Measurements from ENCODE around the gene SAMHD1. TPM values are rescaled to one million over a fixed set of nuclear protein-coding genes. Genes with fewer than 3 reads are reported as not detected.
"Not testable (repeated sequence)": the region's sequence is repeated elsewhere in the genome, so short reads cannot be mapped to it uniquely, and the experiment has no call there.

SAMHD1 gene
- polyA plus RNA-seq, 5 donors = 28.4 to 38.9 (median 37.6) TPM

DNA sequence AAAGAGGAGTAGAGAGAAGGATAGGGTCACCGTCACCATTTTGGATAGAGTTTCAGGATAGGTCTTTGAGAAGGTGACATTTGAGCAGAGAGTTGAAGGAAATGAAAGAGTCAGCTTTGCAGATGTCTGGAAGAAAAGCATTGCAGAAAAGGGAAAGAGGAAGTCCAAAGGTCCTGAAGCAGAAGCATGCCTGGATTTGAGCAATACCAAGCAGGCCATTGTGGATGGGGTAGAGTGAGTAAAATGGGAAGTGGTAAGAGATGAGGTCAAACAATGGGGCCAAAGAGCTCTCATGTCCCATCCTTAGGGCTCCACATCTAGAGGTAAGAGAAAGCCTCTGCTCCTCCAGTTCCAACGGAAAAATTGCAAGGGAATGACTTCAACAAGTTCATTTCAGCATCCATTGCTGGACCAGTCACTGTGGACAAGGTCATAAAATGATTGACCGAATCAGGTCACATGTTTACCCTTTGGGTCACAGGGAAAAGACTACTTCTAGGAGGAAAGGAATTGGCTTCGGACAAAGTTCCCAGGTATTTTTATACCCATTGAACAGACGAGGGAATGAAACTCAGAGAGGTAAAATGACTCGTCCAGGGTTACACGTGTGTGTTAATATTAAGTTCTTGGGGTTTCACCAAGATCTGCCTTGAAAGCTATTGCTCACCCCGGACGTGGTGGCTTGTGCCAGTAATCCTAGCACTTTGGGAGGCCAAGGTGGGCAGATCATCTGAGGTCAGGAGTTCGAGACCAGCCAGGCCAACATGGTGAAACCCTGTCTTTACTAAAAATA, 6.6 kb upstream of the SAMHD1 start:
- no peak for DNase-seq

DNA sequence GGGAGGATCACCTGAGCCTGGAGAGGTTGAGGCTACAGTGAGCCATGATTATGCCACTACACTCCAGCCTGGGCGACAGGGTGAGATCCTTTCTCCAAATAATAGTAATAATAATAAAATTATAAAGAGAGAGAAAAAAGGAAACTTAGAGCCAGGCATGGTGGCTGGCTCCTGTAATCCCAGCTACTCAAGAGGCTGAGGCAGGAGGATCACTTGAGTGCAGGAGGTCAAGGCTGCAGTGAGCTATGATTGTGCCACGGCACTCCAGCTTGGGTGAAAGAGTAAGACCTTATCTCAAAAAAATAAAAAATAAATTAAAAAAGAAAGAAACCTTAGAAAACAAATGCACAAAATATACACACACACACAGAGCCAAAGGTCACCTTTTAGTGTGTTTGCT, 5.2 kb upstream of the SAMHD1 start:
- DNase-seq = no peak

DNA sequence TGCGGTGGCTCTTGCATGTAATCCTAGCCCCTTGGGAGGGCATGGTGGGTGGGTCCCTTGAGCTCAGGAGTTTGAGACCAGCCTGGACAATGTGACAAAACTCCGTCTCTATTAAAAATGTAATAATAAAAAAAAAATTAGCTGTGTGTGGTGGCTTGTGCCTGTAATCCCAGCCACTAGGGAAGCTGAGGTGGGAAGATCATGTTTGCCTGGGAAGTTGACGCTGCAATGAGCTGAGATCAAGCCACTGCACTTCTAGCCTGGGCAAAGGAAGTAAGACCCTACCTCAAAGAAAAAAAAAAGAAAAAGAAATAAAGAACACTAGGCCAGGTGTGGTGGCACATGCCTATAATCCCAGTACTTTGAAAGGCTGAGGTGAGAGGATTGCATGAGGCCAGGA, 4.5 kb upstream of the SAMHD1 start:
- DNase-seq = no peak

DNA sequence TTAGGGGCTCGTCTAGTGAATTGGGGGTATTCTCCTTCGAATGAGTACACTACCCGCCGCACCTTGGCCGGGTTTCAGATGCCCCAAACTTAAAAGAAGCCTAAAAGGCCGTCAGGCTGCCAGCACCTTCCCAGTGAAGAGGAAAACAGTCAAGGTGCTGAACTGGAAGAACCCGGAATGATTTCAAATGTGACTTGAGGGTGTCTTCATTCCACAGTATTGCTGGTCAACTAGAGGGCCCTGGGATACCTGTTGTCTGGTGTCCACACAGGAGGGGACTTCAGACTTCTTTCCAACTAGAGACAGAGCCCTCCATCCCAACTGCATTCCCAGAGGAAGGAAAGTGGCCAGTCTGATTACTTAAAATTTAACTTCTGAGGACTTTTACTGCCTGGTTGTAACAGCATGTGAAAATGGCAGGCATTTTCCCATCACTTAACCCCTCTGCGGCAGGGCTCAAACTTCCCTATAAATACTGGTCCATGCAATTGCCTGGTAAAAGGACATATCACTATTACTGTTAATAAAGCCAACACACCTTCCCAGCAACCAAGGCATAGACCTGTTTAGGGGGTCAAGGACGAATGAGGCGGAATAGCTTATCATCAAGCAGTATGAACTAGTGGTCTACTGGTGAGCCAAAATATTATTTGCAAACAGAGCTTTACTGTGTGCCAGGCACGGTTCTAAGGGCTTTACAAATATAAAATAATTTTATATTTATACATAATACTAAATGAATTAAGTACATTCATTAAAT, 651 bp upstream of the SAMHD1 start:
- DNase-seq = no peak

DNA sequence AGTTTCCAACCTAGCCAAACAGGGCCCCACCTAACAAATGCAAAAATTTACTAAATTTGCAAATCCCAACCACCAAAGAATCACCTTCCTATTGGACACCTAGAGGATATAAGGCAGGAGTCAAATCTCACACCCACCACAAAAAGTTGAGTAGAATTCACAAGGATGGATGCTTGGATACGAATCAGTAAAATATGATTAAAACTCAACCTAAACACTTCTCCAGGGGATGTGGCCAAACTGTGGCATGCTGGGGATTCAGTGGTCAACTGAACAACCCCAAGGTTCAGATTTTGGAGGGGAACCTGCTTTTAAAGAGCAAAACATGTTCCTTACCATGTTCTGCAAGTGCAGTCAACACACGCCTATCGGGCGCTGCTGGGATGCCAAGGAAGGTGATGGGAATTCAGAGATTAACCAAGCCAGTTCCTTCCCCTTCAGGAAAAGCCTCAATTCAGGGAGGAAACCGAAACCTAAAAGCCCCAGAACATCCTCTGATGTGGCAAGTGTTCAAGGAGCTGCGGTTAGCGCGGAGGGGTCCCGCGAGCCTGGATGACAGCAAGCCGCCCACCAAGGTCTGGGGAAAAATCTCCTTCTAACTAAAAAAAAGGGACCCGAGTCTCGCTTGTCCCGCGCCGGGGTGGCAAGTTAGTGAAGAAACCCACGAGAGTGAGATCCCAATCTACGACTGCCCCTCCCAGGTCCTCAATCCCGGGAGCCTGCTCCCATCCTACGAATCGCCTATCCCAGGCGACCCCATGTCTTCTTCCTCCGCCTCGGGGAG, 902 bp downstream of the SAMHD1 start:
- DNase-seq = no peak

DNA sequence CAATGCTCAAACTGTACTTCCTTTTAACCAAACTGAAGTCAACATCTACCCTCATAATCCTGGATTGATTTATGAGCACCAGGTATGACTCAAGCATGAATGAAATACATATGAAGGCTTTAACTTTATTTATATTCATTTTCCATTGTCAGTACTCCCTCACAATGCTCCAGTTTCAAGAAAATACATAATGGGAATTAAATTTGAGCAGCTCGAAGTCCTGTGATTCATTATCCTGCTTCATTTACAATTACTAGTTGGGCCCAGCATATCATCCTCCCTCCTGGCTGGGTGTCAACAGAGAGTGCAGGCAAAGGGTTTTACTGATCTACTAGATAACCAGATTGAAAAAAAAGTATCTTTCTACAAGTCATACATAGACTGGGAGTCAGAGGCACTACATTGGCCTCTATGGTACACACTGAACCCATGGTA, 10.1 kb downstream of the SAMHD1 start:
- no peak for DNase-seq

DNA sequence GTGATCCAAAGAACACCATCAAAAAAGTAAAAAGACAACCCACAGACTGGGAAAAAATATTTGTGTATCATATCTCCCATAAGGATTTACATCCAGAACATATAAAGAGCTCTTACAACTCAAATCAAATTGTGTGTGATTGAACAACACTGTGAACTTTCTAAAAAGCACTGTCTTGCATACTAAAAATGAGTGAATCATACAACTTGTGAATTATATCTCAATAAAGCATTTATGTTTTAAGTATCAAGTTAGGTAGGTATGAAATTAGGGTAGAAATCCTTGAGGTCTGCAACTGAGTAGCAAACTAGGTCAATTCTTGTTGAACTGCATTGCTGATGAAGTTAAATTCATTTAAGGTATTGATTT, 14.1 kb downstream of the SAMHD1 start:
- DNase-seq = no peak

DNA sequence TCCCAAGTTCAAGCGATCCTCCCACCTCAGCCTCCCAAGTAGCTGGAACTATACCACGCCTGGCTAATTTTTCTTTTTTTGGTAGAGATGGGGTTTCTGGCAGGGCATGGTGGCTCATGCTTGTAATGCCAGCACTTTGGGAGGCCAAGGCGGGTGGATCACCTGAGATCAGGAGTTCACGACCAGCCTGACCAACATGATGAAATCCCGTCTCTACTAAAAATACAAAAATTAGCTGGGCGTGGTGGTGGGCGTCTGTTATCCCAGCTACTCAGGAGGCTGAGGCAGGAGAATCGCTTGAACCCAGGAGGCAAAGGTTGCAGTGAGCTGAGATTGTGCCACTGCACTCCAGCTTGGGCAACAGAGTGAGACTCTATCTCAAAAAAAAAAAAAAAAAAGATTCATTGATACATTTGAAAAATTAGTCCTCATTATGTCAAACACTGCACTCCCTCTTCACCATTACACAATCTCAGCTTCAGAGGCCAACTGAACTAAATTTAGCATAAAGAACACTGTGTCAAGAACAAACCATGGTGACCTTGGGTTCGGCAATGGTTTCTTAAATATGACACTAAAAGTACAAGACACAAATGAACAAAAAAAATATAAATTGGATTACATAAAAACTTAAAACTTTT, 14.6 kb downstream of the SAMHD1 start:
- not testable (repeated sequence) for DNase-seq

DNA sequence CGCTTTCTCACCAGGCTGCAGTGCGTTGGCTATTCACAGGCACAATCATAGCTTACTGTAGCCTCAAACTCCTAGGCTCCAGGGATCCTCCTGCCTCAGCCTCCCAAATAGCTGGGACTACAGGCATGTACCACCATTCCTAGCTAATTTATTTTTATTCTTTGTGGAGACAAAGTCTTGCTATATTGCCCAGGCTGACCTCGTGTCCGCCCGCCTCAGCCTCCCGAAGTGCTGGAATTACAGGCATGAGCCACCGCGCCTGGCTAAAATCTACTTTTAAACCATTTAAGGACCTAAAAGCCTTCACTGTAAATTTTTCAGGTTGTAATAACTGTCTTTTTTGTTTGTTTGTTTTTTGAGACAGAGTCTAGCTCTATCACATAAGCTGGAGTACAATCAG, 15.2 kb downstream of the SAMHD1 start:
- no peak for DNase-seq

DNA sequence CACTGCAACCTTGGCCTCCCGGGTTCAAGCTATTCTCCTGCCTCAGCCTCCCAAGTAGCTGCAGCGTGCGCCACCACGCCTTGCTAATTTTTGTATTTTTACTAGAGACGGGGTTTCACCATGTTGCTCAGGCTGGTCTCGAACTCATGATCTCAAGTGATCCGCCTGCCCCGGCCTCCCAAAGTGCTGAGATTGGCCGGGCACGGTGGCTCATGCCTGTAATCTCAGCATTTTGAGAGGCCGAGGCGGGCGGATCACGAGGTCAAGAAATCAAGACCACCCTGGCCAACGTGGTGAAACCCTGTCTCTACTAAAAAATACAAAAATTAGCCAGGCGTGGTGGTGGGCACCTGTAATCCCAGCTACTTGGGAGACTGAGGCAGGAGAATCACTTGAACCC, 17.9 kb downstream of the SAMHD1 start:
- DNase-seq = not testable (repeated sequence)

DNA sequence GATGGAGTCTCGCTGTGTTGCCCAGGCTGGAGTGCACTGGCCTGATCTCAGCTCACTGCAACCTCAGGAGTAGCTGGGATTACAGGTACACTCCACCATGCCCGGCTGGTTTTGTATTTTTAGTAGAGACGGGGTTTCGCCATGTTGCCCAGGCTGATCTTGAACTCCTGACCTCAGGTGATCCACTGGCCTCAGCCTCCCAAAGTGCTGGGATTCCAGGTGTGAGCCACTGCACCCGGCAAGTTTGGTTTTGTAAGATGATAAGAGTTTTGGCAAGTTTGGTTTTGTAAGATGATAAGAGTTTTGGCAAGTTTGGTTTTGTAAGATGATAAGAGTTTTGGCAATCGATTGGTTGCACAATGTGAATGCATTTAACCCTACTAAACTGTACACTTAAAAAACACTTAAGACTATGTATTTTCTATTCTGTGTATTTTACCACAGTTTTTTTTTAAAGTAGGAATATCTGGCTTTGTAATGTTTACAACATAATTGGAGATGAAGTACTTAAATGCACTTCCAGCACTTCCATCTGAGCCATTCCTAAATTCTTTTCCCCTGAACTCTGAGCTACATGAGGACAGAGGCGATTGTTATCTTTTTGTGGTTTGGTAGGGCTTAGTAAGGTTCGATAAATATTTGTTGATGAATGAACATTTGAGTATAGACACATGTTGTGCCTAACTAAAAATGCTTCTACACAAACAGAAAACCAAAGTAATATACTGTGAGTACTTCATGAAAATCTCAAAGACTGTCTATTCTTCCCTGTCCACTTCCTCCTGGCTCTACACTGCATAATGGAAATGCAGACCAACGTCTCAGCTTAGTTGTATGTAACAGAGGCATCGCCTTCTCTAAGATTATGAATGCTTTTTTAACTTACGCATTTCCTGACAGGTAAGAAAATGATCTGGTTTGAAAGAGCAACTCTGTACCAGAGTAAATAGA, 18.8 kb downstream of the SAMHD1 start:
- no peak for DNase-seq

DNA sequence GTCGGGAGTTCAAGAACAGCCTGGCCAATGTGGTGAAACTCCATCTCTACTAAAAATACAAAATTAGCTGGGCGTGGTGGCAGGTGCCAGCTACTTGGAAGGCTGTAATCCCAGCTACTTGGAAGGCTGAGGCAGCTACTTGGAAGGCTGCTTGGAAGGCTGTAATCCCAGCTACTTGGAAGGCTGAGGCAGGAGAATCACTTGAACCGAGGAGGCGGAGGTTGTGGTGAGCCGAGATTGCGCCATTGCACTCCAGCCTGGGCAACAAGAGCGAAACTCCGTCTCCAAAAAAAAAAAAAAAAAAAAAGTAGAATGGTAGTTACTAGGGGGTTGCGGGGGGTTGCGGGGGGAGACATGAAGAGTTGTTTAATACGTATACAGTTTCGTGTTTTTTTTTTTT, 19.4 kb downstream of the SAMHD1 start:
- not testable (repeated sequence) for DNase-seq

DNA sequence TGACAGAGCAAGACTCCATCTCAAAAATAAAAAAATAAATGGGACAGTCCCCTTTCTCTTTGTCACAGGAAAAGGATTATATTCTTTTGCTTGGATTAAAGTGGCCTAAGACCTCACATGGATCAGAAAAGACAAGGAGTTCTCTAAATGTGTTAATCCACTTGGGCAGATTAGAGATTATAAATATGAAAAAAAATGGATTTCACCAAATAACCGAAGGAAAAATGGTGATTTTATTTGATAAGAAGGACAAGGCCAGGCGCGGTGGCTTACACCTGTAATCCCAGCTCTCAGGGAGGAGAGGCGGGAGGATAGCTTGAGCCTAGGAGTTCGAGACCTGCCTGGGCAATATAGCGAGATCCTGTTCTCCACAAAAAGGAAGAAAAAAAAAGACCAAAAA, 21.8 kb downstream of the SAMHD1 start:
- DNase-seq = no peak

DNA sequence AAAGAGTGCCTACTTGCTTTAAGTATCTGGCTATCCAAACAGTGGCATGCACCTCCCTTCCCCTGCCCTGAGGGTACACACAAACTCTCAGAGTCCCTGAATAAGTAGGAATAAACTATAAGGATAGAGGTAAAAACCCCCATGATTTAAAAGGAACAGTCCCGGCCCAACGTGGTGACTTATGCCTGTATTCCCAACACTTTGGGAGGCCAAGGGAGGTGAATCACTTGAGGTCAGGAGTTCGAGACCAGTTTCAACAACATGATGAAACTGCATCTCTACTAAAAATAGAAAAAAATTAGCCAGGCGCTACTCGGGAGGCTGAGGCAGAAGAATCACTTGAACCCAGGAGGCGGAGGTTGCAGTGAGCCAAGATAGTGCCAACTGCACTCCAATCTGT, 22.2 kb downstream of the SAMHD1 start:
- DNase-seq = no peak

DNA sequence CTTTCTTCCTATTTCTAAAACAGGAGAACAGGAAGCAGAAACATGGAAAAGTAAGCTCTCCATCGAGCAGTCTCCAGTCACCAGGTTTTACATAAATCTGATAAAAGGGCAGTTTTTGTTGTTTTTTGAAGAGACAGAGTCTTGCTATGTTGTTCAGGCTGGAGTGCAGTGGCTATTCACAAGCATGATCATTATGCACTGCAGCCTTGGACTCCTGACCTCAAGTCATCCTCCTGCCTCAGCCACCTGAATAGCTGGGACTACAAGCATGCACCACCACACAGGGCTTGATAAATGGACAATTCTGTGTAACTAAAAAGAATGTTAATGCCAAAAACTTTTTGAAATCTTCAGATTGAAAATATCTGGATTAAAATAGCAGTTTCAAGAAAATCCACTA, 23.8 kb downstream of the SAMHD1 start:
- no peak for DNase-seq

DNA sequence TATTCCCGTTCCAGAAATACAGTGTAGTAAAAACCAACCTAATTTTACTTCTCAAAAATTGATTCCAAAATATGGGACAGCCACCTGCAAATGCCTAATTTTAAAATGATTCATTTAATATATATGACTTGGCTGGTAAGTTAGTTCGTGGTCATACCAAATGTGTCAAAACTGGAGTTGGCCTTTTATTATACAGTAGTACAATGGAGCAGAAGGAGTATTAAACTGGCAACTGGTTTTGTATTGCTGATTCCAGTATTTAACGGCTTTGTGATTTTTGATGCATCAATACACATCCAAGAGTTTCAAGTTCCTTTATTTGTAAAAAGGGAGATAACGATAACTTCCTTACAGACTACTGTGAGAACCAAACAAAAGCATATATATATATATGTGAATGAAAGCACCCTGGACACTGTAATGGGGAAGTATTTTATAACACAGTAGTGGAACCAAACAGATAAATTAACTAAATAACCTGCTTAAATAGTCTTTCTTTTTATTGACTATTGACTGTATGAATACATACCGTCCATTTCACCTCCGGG, 24.8 kb downstream of the SAMHD1 start:
- DNase-seq = no peak

DNA sequence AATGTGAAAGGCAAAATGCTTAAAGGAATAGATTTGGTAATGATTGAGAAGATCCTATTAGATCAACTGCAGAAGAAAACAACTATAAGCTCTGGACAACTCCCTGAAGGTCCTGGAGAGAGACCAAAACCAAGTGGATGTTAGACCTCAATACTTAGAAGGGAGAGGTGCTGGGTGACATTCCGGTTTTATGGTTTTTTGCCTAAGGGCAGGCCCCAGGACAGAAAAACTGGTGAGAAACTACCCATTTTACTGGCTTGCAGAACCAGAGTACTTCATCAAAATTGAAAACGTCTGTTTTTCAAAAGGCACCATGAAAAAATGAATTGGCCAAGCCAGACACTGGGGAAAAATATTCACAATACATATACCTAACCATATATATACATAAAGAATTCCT, 26.3 kb downstream of the SAMHD1 start:
- DNase-seq = no peak

DNA sequence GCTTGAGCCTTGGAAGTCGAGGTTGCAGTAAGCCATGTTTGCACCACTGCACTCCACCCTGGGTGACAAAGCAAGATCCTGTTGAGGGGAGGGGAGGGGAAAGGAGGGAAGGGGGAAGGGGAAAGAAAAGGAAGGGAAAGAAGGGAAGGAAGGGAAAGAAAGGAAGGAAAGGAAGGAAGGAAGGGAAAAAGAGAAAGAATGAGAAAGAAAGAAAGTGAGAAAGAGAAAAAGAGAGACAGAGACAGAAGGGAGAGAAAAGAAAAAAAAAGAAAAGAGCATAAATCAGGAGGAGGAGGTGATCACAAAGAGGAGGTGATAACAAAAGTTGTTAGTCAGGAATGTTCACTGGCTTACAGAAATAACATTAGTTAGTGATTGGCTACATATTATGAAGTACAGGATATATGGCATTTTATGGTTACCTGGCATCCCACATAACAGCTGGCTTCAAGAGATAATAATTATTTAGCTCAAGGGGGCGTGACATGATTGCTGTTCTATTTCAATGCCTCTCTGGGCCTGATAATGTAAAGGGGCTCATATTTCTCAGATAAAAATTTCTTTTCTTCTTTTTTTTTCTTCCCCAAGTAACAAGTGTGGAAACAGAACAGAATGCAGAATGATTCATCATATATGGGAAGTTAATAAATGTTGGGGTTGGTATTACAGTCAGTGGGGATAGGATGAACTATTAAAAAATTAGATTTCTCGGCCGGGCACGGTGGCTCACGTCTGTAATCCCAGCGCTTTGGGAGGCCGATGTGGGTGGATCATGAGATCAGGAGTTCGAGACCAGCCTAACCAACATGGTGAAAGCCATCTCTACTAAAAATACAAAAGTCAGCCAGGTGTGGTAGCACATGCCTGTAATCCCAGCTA, 27.1 kb downstream of the SAMHD1 start:
- no peak for DNase-seq

DNA sequence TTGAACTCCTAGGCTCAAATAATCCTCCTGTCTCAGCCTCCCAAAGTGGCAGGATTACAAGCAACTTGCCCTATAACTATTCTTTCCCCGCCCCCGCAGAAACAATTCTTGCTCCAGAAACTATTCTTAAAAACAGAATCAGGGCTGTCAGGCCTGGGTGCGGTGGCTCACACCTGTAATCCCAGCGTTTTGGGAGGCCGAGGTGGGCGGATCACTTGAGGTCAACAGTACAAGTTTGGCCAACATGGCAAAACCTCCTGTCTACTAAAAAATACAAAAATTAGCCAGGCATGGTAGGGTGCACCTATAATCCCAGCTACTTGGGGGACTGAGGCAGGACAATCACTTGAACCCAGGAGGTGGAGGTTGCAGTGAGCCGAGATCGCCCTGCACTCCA, 31.2 kb downstream of the SAMHD1 start:
- no peak for DNase-seq

All from right lung (tissue), 5 donors.